ENCODE data around the gene FADD. TPM values are rescaled to one million over a fixed set of nuclear protein-coding genes. Genes with fewer than 3 reads are reported as not detected.
"Not testable (repeated sequence)": the region's sequence is repeated elsewhere in the genome, so short reads cannot be mapped to it uniquely, and the experiment has no call there.

The FADD gene
- total RNA-seq, 1 donor from 2014 or later, result 28.7 TPM

DNA sequence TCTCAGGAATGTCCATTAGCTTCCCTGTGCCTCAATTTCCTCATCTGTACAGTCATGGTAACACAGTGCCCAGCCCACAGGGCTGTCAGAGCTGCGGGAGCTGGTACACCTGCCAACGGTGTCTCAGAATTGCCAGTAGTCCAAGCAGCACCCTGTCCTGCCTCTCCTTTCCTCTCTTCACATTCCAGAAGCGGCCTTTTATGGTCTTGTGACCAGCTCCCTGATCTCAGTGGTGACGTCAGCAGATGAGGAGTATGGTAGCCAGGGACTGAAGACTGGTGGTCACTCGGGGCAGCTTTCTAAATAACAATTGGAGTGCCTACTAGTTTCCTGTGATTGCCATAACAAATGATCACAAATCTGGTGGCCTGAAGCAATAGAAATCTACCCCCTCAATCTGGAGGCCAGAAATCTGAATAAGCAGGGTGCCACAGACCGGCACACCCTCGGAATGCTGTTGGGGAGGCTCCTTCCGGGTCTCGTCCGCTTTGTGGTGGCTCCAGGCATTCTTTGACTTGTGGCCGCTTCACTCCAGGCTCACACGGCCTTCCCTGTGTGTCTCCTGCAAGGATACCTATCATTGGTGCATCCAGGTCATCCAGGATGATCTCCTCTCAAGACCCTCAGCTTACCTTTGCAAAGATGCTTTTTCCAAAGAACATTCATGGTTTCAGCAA lies 2.1 kb downstream of the FADD start:
- no peak for DNase-seq

DNA sequence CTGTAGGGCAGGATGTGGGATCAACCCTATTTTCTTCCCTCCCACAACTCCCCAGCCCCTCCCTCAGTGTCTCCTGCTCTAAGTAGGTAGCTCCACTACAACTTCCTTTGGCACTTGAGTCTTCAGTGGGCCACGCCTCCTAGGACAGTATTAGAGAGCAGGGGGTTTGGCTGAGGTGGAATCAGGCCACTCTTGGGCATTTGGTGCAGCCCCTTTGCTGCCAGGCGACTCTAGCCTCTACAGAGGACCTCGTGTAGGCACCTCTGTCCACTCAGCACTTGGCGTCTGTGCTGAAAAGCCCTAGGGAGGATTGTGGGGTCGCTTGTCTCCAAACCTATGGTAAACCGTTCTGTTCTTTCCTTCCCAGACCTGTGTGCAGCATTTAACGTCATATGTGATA lies 2.7 kb downstream of the FADD start:
- no peak for DNase-seq

DNA sequence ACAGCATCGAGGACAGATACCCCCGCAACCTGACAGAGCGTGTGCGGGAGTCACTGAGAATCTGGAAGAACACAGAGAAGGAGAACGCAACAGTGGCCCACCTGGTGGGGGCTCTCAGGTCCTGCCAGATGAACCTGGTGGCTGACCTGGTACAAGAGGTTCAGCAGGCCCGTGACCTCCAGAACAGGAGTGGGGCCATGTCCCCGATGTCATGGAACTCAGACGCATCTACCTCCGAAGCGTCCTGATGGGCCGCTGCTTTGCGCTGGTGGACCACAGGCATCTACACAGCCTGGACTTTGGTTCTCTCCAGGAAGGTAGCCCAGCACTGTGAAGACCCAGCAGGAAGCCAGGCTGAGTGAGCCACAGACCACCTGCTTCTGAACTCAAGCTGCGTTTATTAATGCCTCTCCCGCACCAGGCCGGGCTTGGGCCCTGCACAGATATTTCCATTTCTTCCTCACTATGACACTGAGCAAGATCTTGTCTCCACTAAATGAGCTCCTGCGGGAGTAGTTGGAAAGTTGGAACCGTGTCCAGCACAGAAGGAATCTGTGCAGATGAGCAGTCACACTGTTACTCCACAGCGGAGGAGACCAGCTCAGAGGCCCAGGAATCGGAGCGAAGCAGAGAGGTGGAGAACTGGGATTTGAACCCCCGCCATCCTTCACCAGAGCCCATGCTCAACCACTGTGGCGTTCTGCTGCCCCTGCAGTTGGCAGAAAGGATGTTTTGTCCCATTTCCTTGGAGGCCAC lies 3.3 kb downstream of the FADD start:
- DNase-seq, result no peak

DNA sequence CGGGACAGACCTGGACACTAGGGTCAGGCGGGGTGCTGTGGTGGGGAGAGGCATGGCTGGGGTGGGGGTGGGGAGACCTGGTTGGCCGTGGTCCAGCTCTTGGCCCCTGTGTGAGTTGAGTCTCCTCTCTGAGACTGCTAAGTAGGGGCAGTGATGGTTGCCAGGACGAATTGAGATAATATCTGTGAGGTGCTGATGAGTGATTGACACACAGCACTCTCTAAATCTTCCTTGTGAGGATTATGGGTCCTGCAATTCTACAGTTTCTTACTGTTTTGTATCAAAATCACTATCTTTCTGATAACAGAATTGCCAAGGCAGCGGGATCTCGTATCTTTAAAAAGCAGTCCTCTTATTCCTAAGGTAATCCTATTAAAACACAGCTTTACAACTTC lies 3.9 kb downstream of the FADD start:
- no peak for DNase-seq

DNA sequence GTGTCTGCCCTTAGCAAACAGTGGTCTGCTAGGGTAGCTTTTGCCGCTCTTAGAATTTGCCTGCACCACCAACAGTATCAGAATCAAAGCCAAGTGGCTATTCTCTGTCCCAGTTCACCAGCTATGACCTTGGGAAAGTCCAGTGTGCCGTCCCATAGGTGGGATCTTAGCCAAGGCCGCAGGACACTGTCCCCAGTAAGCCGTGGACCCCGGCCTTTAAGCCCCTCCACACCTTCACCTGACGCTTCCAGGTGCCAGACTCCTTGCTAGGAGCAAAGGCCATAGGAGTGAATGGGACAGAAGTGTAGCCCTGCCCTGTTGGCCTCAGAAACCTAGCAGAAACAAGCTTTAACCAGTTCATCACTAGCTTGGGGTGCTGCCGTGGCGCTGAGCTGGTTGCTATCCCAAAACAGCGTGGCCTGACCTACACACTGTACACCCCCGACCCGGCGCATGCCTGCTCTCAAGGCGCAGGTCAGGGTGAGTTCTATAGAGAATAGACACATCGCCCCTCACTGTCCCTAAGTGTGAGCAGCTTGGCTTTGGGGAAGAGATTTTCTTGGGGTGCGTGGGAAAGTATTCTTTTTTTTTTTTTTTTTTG lies 4.5 kb downstream of the FADD start:
- no peak for DNase-seq

GRCh38 chr11:70209391-70209912 lies 6.4 kb downstream of the FADD start:
- DNase-seq, result no peak

DNA sequence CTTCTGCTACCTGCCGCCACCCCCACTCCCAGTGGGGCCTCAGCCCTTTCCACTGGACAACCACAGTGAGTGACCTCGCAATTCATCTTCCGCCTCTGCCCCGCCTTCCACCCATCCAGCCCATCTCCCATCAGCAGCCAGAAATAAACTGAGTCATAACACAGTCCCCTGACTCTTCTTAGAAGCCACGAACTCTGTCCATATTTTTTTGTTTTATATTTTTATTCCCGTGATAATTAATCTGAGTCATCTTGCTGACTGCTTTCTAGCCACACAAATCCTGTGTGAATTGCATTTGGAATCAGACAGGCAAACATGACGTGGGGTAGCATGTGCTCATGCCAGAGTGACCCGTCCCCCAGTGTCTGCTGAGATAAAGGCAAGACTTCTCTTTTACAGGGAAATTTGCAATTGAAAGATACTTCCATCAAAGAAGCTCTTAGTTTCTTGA lies 7.0 kb downstream of the FADD start:
- no peak for DNase-seq

- no peak for DNase-seq
Observed at GRCh38 chr11:70210530-70210929, 7.4 kb downstream of the FADD start.

- no peak for DNase-seq
Observed at GRCh38 chr11:70212227-70212811, 9.2 kb downstream of the FADD start.

GRCh38 chr11:70217388-70217787 lies 14.3 kb downstream of the FADD start:
- not testable (repeated sequence) for DNase-seq

- not testable (repeated sequence) for DNase-seq
Observed at GRCh38 chr11:70218076-70218475, 15.0 kb downstream of the FADD start.

DNA sequence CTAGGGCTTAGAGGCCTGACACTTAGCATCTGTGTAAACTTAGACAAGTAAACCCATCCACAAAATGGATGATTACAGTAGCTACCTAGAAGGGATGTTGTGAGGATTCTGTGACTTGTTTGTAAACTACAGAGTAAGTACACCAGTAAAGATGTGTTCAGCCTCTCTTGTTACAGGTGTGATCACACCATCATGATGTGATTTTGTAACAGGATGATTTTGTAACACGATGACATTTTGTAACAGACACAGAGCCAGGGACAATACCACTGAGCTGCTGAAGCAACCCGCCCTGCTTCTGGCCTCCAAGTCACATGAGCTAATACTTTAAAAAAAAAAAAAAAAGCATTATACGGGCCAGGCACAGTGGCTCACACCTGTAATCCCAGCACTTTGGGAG lies 17.0 kb downstream of the FADD start:
- DNase-seq, result no peak

DNA sequence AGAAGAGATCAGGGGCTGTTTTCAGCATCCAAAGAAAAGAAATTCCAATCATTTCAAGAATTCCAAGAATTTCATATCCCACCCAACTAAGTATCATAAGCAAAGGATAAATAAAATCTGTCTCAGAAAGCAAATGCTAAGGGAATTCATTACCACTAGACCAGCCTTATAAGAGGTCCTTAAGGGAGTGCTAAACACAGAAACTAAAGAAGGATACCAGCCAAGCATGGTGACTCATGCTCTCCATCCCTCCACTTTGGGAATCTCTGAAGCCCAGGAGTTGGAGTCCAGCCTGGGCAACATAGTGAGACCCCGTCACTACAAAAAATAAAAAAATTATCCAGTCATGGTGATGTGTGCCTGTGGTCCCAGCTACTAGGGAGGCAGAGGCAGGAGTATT lies 17.8 kb downstream of the FADD start:
- no peak for DNase-seq

- DNase-seq, result peak; percentile 50
Observed at GRCh38 chr11:70225681-70226177, 22.6 kb downstream of the FADD start.

GRCh38 chr11:70226183-70226582 lies 23.1 kb downstream of the FADD start:
- DNase-seq, result no peak

- DNase-seq, result no peak
Observed at GRCh38 chr11:70226967-70227366, 23.9 kb downstream of the FADD start.

DNA sequence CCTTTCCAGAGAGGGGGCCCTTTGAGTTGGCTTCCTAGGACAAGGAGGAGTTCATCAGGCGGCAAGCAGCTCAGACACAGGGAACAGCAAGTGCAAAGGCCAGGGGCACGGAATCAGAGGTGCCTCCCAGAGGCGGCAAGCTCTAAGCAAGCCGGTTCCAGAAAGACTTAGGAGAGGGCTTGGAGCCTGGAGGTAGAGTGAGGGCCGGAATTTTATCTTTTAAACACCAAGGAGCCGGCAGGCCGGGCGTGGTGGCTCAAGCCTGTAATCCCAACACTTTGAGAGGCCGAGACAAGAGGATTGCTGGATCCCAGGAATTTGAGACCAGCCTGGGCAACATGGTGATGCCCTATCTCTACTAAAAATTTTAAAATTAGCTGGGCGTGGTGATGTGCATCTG lies 26.6 kb downstream of the FADD start:
- no peak for DNase-seq

DNA sequence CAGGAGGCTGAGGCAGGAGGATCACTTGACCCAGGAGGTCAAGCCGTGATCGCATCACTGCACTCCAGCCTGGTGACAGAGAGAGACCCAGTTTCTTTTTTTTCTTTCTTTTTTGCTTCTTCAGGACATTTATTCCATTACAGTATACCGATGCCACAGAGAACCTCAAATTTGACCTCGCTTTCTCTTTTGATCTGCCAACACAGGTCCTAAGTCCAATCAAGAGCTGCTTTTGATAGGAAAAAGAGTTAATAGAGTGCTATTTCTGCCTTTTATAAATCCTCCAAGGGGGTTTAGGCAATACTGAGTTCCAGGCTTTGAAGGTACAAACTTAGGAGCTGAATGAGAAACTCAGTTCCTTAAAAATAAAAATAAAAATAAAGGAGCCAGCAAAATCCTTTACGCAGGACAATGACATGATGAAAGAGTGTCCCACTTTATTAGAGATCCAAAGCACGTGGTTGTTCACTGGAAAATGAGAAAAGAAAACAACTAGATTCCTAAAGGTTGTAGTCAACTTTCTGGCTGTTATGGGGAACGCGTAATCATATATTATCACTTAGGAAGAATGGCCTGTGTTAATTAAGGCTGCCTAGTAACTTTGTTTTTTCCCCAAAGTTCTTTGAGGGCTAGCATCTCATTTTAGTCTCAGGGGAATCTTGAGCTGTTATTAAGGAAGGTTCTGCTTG lies 27.2 kb downstream of the FADD start:
- DNase-seq, result no peak

DNA sequence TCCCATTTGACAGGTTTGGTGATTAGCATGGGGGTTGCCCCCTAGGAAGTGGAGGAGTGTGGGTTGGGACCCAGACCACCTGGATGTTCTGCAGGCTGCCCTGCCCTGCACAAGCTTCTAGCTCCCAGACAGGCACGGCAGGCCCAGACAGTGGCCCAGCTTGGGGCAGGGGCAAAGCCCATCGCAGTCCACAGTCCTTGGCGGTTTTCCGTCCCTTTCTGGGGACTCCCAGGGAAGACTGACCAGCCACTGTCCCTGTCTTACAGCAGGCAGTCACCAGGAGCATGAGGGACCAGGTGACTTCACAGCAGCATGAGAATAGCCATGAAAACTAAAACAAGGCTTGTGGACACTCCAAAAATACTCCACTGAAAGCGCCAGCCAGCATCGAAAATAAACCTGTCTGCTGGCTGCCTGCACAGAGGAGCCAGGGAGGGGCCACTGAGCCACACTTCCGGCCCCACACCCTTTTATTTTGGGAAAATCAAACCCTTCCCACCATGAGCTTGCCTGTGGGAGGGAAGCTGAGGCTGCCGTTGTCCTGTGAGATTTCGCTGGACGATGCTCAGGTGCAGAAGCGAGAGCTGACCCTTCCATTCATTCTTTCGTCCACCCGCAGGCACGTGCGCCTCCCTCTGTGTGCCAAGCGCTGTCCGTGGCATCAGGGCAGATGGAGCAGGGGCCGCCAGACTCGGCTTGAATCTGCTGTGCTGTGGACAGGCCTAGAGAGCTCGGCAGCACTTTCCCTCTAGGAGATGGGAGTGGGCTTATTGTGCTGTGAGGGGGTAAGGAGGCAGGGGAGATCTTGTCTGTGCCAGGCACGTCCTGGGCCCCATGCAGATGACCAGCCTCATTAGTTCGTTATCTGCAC lies 28.0 kb downstream of the FADD start:
- DNase-seq, result no peak

DNA sequence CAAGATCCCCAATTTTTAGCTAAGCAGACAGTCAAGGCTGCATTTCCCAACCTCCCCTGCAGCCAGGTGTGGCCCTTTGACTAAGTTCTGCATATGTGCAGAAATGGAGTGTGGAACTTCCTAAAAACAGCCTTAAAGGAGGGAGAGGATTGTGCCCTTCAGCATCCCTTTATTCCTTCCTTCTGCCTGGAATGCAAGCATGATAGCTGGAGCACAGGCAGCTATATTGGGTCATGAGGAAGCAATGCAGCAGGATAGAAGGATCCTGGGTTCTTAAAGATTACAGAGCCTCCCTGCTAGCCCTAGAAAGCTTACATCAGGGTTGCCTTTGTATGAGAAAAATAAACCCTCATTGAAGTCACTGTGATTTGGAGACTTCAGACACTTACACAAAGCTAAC lies 29.9 kb downstream of the FADD start:
- no peak for DNase-seq

DNA sequence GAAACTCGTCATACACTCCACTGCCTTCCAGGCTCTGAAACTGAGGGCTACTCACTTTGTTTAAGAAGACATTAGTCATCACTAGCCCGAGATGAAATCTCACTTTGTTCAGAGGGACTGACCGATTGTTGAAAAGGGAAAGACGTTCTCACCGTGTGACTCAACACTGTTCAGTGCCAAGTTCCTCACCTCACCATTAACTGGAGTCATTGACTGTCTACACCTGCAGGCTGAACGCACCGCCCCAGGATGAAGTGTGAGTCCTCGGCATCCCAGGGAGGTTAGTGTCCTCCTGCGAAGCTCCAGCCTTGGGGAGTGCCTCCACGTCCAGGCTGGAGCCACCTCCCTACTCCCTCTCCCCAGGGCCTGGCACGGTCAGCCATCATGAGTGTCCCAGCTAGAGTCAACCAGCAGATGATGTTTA lies 30.4 kb downstream of the FADD start:
- no peak for DNase-seq

All from tongue (tissue), 2 donors.